ENCODE results near the gene ODAD2. TPM values are rescaled to one million over a fixed set of nuclear protein-coding genes. Genes with fewer than 3 reads are reported as not detected.

ODAD2 gene
- total RNA-seq, 4 donors from 2014 or later, result 2.4 to 4.7 (median 2.9) TPM; not detected in 1

DNA sequence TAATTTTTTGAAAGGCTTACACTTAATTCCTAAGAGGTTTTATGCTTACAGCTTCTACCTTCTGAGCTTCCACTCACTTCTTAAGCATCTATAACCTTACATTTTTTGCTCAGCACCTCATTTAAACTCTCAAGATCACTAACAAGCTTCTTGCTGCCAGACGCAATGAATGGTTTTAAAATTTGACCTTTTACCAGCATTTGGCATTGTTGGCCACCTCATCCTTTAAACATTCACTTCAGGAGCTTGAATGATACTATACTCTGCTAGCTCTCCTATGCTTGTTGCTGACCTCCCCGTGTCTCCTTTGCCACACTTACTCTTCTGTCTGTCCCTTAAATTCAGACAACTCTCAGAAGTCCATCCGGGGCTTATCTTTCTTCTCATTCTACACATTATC is 37.7 kb upstream of the ODAD2 start:
- no peak overlapping the region for H3K4me3 ChIP-seq
- no peaks in the 10 kb centered on the region for H3K27me3 ChIP-seq
- TF ChIP-seq, protein P1, sequence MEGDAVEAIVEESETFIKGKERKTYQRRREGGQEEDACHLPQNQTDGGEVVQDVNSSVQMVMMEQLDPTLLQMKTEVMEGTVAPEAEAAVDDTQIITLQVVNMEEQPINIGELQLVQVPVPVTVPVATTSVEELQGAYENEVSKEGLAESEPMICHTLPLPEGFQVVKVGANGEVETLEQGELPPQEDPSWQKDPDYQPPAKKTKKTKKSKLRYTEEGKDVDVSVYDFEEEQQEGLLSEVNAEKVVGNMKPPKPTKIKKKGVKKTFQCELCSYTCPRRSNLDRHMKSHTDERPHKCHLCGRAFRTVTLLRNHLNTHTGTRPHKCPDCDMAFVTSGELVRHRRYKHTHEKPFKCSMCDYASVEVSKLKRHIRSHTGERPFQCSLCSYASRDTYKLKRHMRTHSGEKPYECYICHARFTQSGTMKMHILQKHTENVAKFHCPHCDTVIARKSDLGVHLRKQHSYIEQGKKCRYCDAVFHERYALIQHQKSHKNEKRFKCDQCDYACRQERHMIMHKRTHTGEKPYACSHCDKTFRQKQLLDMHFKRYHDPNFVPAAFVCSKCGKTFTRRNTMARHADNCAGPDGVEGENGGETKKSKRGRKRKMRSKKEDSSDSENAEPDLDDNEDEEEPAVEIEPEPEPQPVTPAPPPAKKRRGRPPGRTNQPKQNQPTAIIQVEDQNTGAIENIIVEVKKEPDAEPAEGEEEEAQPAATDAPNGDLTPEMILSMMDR (IDR thresholded peaks at IDR 0.05), result no peak
- TF ChIP-seq POLR2A (IDR thresholded peaks at IDR 0.05), result no peak
- no peak overlapping the region for H3K27ac ChIP-seq
- intact Hi-C loops (cut with DNase I; ENCODE audit: low total_unique reads), result no loop called here
- no peaks in the 10 kb centered on the region for H3K9me3 ChIP-seq
- no peaks in the 10 kb centered on the region for H3K36me3 ChIP-seq
- DNase-seq, result no peak
- H3K4me1 ChIP-seq, result no peaks in the 10 kb centered on the region

DNA sequence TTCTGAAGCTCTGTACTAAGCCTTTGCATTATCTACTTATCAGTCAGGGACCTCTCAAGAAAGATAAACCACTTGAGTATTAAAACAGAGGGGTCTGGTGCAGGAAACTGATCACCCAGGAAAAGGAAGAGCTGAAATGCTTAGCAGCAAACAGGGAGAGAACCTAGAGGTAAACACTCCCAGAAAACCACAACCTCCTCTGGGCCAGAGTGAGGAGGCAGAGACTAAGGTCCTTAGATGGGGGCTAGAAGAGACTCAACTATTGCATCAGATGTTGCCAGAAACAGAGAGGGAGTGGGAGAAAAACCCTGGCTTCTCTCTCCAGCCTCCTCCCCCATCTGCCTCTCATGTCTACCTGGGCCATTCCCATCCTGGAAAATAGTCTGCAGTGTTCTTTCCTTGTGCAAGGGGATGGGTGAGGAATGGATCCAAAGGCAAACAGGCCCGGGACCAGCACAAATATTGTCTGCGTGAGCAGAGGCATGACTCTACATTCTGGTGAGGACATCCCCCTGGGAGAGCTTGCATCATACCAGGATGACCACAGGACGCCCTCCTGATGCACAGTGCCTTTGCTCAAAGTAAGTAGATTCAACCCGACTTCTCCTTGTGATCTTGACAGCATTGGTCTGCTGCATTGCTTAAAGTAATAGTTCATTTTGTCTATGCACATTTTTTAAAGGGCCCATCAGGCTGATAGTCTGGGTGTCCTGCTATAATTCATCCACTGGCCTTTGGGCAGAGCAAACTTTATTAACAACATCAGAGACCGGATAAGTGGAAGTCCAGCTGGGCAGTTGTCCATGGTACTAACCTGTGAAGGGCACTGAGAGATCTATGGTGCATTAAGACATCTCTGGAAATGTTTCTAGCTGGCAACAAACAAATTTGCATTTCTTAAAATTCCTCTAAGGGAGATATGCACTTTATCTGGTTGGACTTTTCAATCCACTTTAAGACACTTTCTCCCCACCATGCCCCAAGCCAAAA is 22.4 kb upstream of the ODAD2 start:
- peak overlapping the region in 1 of 2 donors; percentile 34 for H3K27ac ChIP-seq
- no peaks in the 10 kb centered on the region for H3K27me3 ChIP-seq
- H3K9me3 ChIP-seq, result no peaks in the 10 kb centered on the region
- DNase-seq, result peak; percentile 20
- no peak overlapping the region for H3K4me3 ChIP-seq
- TF ChIP-seq, protein P1 (IDR thresholded peaks at IDR 0.05), result no peak
- no peak for TF ChIP-seq POLR2A (IDR thresholded peaks at IDR 0.05)
- intact Hi-C loops (cut with DNase I; ENCODE audit: low total_unique reads), result no loop called here
- H3K4me1 ChIP-seq, result no peaks in the 10 kb centered on the region
- H3K36me3 ChIP-seq, result no peaks in the 10 kb centered on the region

DNA sequence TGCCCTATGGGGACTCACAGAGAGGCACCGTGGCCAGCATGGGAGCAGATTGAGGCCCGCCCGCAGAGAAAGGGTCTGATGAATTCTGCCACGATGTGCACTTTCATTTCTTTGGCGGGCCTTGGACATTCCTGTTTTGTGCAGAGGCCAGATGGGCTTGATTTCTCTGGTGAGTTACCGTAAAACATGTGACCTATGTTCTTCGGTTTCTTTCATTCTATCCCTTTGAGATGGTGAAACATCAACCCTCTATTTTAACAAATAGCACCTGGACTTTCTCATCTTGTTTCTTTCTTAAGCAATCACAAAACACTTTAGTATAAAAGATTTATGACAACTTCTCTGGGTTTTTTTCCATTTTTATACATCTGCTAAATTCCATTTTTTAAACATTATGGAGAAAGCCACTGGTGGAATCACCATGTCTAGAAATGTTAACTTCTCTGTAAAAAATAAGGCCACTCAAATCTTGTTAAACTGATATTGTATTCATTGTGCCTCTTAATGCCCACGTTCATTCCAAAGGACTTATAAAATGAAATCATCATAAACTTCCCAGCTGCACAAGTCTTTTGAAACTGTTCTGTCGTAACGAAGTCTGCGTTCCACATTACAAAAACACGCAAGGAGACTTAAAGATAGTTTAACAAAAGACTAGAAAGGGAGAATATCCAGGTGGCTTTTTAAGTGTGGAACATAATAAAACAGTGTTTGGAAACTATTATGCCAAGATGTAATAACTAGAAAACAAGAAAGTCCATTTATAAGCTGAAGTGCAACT is 21.4 kb upstream of the ODAD2 start:
- intact Hi-C loops (cut with DNase I; ENCODE audit: low total_unique reads), result no loop called here
- H3K4me3 ChIP-seq, result no peak overlapping the region
- H3K4me1 ChIP-seq, result no peaks in the 10 kb centered on the region
- no peaks in the 10 kb centered on the region for H3K27me3 ChIP-seq
- TF ChIP-seq POLR2A (IDR thresholded peaks at IDR 0.05), result no peak
- TF ChIP-seq, protein P1 (IDR thresholded peaks at IDR 0.05), result no peak
- no peaks in the 10 kb centered on the region for H3K36me3 ChIP-seq
- H3K27ac ChIP-seq, result peak overlapping the region in 1 of 2 donors; percentile 34
- DNase-seq, result peak; percentile 23 to 40
- no peaks in the 10 kb centered on the region for H3K9me3 ChIP-seq

DNA sequence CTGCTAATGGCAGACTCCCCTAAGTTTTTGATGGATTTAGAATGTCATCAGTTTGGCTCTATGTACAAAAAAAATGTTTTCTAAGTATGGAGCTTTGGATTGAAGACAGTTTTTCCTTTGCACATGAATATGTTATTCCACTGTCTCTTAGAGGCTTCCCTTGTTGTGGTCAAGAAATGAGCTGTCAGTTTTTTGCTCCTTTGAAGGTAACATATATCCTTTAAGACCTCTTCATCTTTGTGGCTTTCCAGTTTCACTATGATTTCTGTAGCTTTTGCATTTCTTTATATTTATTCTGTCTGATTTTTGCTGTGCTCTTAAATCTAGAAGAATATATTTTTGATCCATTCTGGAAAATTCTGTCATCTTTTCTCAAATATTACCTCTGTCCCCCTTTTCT is 15.8 kb upstream of the ODAD2 start:
- intact Hi-C loops (cut with DNase I; ENCODE audit: low total_unique reads), result no loop called here
- no peak overlapping the region for H3K4me3 ChIP-seq
- H3K36me3 ChIP-seq, result no peaks in the 10 kb centered on the region
- no peak for DNase-seq
- no peaks in the 10 kb centered on the region for H3K9me3 ChIP-seq
- H3K27me3 ChIP-seq, result no peaks in the 10 kb centered on the region
- TF ChIP-seq POLR2A (IDR thresholded peaks at IDR 0.05), result no peak
- no peaks in the 10 kb centered on the region for H3K4me1 ChIP-seq
- H3K27ac ChIP-seq, result no peak overlapping the region

DNA sequence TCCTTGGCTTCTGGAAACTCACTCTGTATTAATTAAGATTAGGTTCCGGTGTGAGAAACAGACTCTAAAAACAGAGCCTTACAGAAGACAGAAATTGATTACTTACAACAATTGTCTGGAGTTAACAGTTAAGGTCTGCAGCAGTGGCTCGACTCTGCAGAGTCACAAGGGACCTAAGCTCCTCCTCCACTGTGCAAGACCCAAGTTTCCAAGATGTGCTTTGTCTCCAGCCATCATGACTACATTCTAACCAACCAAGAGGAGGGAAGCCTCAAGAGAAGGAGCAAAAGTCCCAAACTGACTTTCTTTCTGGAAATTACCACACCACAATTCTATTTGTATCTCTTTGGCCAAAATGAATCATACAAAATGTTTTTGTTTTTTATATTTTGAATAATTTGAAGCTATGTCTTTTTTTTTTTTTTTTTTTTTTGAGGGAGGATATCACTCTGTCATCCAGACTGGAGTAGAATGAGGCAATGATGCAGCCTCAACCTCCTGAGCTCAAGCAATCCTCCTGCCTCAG is 14.2 kb upstream of the ODAD2 start:
- H3K36me3 ChIP-seq, result no peaks in the 10 kb centered on the region
- intact Hi-C loops (cut with DNase I; ENCODE audit: low total_unique reads), result no loop called here
- H3K27me3 ChIP-seq, result no peaks in the 10 kb centered on the region
- H3K9me3 ChIP-seq, result no peaks in the 10 kb centered on the region
- DNase-seq, result no peak
- no peak overlapping the region for H3K27ac ChIP-seq
- H3K4me3 ChIP-seq, result no peak overlapping the region
- H3K4me1 ChIP-seq, result no peaks in the 10 kb centered on the region
- TF ChIP-seq POLR2A (IDR thresholded peaks at IDR 0.05), result no peak
- TF ChIP-seq, protein P1 (IDR thresholded peaks at IDR 0.05), result no peak
